Thyroid gland (tissue), 4 donors: Measurements from ENCODE around the gene ITCH.

ENCODE experiments used
- CTCF ChIP-seq, 6 experiments: fragments of 200-600 bp in 3 of 6; fragments of 450-650 bp in 3 of 6; sonication (generic) in 3 of 6; IDR thresholded peaks; one replicate each; pipeline ENCODE4 v1.5.1; 2016 to 2019; ENCODE audit warnings: antibody characterized with exemption in 6 of 6, mild to moderate bottlenecking in 2 of 6, inconsistent platforms in 1 of 6, moderate library complexity in 1 of 6
- POLR2A ChIP-seq, 2 donors: fragments of 450-650 bp; IDR thresholded peaks; one replicate each; pipeline ENCODE4 v1.6.1; 2017; ENCODE audit warnings: antibody characterized with exemption in 2 of 2, mild to moderate bottlenecking in 2 of 2, moderate library complexity in 1 of 2

- no peak for TF ChIP-seq CTCF (IDR thresholded peaks at IDR 0.05)
- no peak for TF ChIP-seq POLR2A (IDR thresholded peaks at IDR 0.05)
Measured at GRCh38 chr20:34495307-34495706, 132.2 kb downstream of the ITCH start.
